Lower lobe of right lung (tissue), 2 donors: Measurements from ENCODE around the gene CPB2. TPM values are rescaled to one million over a fixed set of nuclear protein-coding genes. Genes with fewer than 3 reads are reported as not detected.

Source experiments
- ATAC-seq, 2 donors: fragments of 200-7000 bp; cut with Tn5 transposase; one replicate each; pipeline ENCODE4 v1.9.1; 2020 to 2022; ENCODE audit warnings: mild to moderate bottlenecking in 2 of 2, moderate library complexity in 2 of 2
- DNase-seq: peaks from one replicate; pipeline ENCODE4 v3.0.0-alpha.2; 2020
- H3K27ac ChIP-seq: fragments of 200-600 bp; one replicate; pipeline ENCODE4 v1.8.0; 2022
- H3K27me3 ChIP-seq: fragments of 200-600 bp; one replicate; pipeline ENCODE4 v1.8.0; 2022; ENCODE audit warnings: low read depth
- H3K36me3 ChIP-seq: fragments of 200-600 bp; one replicate; pipeline ENCODE4 v1.8.0; 2022; ENCODE audit warnings: mild to moderate bottlenecking
- H3K4me1 ChIP-seq: fragments of 200-600 bp; one replicate; pipeline ENCODE4 v1.8.0; 2022
- H3K4me3 ChIP-seq: fragments of 200-600 bp; one replicate; pipeline ENCODE4 v1.8.0; 2022; ENCODE audit warnings: mild to moderate bottlenecking
- H3K9me3 ChIP-seq: fragments of 200-600 bp; one replicate; pipeline ENCODE4 v1.8.0; 2022
- CTCF ChIP-seq: fragments of 200-600 bp; IDR thresholded peaks from one replicate; pipeline ENCODE4 v1.8.0; 2022; ENCODE audit warnings: antibody characterized with exemption, mild to moderate bottlenecking
- intact Hi-C: fragments of 100-400 bp; cut with DNase I; formaldehyde crosslinking; loops from one replicate; pipeline ENCODE4 v1.11.0; 2022
- total RNA-seq: library from RNA; stranded (reverse); fragmentation: NEBNext Ultra II Directional; extraction: Animal tissue kit (Norgen Biotek cat#: 25700); gene quantifications from one replicate; pipeline ENCODE4 v1.2.1, GENCODE V29; 2021
- donor health status: DM: no; HTN: yes; CAD: no; lungs with severe emphysema.

Gene CPB2
- total RNA-seq, 1 donor from 2014 or later, result 33.5 TPM

- no peak for TF ChIP-seq CTCF
- H3K9me3 ChIP-seq, result peaks cover 3% of the 10 kb centered on the region
- no peak for DNase-seq
- H3K27me3 ChIP-seq, result no peaks in the 10 kb centered on the region
- no peak overlapping the region for H3K27ac ChIP-seq
- intact Hi-C loops, result no loop called here
- H3K4me1 ChIP-seq, result no peaks in the 10 kb centered on the region
- ATAC-seq, result no peak
- no peak overlapping the region for H3K4me3 ChIP-seq
- peaks cover 14% of the 10 kb centered on the region for H3K36me3 ChIP-seq
These were observed 79.7 kb downstream of the CPB2 start for GRCh38 chr13:46025157-46025556.

- Histone ChIP-seq H3K4me3 (no peak overlapping the region), H3K27ac (no peak overlapping the region), H3K27me3 (no peaks in the 10 kb centered on the region), H3K36me3 (peaks cover 41% of the 10 kb centered on the region), H3K9me3 (no peaks in the 10 kb centered on the region), H3K4me1 (no peaks in the 10 kb centered on the region)
- TF ChIP-seq CTCF, result no peak
- intact Hi-C loops, result no loop called here
- DNase-seq (no peak), ATAC-seq (no peak)
These were observed 82.4 kb downstream of the CPB2 start for GRCh38 chr13:46022481-46022880.

- no peaks in the 10 kb centered on the region for H3K9me3 ChIP-seq
- no peak overlapping the region for H3K4me3 ChIP-seq
- no peak overlapping the region for H3K27ac ChIP-seq
- intact Hi-C loops, result no loop called here
- no peak for TF ChIP-seq CTCF
- peaks cover 65% of the 10 kb centered on the region for H3K36me3 ChIP-seq
- DNase-seq (no peak), ATAC-seq (no peak)
- H3K4me1 ChIP-seq, result no peaks in the 10 kb centered on the region
- no peaks in the 10 kb centered on the region for H3K27me3 ChIP-seq
These were observed 88.6 kb downstream of the CPB2 start for GRCh38 chr13:46016216-46016615.

- TF ChIP-seq CTCF, result no peak
- intact Hi-C loops, result no loop called here
- ATAC-seq (peak; percentile 24 to 37), DNase-seq (no peak)
- Histone ChIP-seq H3K36me3 (peaks cover 74% of the 10 kb centered on the region), H3K27ac (no peak overlapping the region), H3K27me3 (no peaks in the 10 kb centered on the region), H3K9me3 (no peaks in the 10 kb centered on the region), H3K4me3 (no peak overlapping the region), H3K4me1 (no peaks in the 10 kb centered on the region)
These were observed 89.5 kb downstream of the CPB2 start for GRCh38 chr13:46015366-46015765.

- TF ChIP-seq CTCF, result no peak
- no peaks in the 10 kb centered on the region for H3K9me3 ChIP-seq
- H3K27ac ChIP-seq, result no peak overlapping the region
- H3K4me1 ChIP-seq, result no peaks in the 10 kb centered on the region
- intact Hi-C loops, result no loop called here
- no peaks in the 10 kb centered on the region for H3K27me3 ChIP-seq
- peaks cover 75% of the 10 kb centered on the region for H3K36me3 ChIP-seq
- ATAC-seq (no peak), DNase-seq (no peak)
- no peak overlapping the region for H3K4me3 ChIP-seq
These were observed 92.4 kb downstream of the CPB2 start for GRCh38 chr13:46012404-46012803.

GRCh38 chr13:46010148-46010547 lies 94.7 kb downstream of the CPB2 start:
- Histone ChIP-seq H3K4me1 (no peaks in the 10 kb centered on the region), H3K4me3 (no peak overlapping the region), H3K27ac (no peak overlapping the region), H3K9me3 (no peaks in the 10 kb centered on the region), H3K27me3 (no peaks in the 10 kb centered on the region), H3K36me3 (peaks cover 74% of the 10 kb centered on the region)
- no peak for TF ChIP-seq CTCF
- no peak for ATAC-seq
- no peak for DNase-seq
- intact Hi-C loops, result no loop called here
